DMS153 treated with DMSO at 0.1 percent for 48 hours (cell line): ENCODE results near the gene CHCHD4.
"Not testable (repeated sequence)": the region's sequence is repeated elsewhere in the genome, so short reads cannot be mapped to it uniquely, and the experiment has no call there.

Source experiments
- DNase-seq: peaks from one replicate; lab custom pipeline; 2025; ENCODE audit not compliant: unreplicated experiment; lab: John Stamatoyannopoulos, UW

CHCHD4 gene

DNA sequence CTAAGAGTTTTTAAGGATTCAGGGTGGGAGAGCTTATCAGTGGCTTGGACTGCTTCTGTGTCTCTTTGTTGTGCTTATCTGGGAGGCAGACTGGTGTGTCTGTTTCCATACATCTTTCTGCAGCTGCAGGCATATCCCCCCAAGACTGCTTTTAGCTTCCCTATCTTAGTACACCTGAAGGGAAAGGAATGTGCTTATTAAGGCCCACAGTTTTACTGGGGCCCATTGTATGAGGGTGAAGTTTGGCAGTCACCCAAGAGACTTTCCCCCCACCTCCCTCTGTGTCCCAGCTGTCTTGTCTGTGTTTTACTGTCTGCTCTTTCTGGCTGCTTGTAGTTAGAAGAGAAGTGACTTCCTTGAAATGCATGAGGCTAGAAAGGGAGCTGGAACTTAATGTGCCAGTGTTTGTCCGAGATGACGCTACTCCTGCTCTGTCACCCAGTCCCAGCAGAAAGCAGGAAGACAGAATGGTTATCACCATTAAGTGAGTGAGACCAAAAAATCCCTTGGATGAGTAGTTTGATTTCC lies 3.7 kb downstream of the CHCHD4 start:
- DNase-seq, result not testable (repeated sequence)

DNA sequence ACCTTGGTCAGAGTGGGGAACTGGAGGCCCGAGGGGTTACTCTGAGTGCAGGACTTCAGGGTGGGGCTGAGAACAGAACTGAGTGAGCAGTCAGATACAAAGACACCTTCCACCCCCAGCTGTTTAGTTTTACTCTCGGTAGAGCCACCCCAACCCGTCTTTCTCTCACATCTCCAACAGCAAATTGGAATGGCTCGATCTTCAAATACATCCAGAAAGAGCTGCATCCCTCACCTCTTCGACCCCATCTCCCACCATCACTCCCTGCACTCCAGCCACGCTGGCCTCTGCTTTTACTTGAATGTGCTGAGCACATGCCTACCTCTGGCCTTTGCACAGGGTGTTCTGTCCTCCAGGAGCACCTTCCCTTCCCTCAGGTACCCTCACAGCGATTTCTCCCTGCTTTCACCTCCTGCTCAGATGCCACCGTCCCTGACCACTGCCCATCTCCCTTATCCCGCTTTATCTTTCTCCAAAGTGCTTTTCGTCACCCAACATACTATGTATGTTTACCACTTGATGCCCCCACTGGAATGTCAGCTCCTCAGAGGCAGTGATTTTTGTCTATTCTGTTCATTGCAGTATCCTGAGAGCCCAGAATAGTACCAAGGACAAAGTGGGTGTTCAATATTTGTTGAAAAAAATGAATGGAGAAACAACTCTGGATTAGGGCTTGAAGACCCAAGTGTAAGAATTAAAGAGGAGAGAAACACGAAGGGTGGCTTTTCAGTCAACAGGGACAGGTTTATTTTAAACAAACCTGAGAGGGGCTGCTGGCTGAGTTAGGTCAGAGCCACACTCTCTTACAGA lies 4.4 kb downstream of the CHCHD4 start:
- no peak for DNase-seq

DNA sequence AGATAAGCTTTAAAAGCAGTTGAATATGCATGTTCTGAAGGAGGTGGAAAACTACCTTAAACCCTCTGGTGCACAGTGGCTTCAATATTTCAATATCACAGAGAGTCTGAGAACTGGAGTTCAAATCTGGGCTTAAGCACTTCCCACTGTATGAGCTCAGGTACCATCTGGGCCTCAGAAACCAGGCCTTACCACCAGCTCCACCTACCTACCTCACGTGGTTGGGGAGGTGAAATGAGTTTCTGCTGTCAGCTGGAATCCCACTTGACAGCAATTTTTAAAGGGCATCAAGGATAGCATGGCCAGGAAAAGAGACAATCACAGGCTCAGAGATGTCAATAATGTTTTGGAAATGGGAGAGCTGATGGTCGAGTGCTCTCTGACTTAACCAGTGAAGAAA lies 5.0 kb downstream of the CHCHD4 start:
- DNase-seq, result no peak

DNA sequence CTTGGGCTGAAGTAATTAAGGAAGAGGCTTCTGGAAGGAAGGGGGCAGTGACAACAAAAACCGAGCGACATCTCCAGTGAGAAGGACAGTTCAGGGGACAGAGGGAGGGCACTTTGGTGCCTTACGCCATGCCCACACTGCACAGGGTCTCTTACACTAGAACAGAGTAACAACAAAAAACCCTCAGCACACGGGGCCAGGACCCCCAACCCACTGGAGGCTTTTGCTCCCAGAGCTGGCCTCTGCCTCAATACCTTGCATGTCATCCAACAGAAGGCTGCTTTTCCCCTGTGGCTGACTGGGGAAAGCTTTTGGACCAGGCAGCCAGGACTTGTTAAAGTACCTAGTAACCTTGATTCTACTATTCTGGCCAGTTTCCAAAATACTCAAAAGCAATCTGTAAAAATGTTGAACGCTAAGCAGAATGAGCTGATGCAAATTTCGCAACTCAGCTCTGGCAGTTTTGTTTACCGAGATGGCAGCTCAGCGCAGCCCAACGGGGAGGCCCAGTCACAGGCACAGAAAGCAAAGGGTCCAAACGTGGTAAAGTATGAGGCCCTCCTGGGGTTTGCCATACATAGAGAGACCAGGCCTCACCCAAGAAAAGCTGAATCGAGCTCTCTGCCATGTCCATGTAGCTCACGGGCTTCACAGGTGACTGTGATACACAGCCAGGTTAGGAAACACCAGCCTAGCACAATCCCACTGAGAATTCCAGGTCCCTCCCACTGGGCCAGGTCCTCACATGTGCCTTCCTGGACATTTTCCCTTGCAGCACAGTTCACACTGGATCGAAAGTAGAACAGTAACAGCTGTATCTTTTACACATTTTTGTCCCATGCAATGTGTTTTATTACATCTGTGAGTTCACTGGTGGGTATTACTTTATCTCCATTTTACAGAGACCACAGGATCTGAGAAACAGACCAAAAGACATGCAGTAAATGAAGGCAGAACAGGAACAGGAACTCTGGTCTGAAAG lies 6.0 kb downstream of the CHCHD4 start:
- DNase-seq, result no peak

DNA sequence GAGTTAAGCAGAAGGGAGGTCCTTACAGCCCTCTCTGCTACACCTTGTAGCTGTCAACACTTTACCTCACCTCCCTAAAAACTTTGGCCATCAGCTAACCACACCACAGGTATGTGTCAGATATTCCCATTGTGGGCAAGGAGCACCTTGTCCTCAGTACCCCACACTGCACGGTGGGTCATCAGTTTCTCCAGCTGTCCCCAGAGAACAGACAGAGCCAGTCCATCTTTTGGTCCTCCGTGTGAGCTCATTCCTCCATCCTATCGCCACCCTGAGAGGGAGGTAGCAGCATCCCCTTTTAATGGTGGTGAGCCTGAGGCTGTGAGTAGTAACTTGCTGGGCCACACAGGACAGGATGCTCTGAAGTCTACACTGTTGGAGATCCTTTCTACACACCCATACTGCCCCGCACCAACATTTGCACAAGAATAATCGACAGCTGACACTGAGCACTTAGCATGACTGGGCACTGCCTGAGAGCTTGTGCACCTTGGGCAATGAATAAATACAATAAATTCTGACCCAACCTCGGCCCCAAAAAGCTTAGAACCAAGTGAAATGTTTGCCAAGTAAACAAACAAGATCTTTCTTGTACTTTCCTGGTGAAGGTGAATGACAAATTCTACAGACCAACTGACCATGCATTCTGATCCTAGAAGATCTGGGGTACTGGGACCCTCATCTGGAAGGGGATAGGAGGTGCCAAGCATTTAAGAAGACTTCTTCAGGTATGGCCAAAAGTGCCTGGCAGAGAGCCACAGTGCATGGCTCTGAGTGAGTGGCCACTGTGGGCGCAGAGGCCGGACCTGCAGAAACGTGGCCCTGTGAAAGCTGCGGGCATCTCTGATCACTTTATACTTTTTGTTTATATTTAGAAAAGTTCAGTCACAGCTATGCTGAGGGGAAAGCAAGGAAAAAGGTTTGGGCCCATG lies 6.9 kb downstream of the CHCHD4 start:
- no peak for DNase-seq

DNA sequence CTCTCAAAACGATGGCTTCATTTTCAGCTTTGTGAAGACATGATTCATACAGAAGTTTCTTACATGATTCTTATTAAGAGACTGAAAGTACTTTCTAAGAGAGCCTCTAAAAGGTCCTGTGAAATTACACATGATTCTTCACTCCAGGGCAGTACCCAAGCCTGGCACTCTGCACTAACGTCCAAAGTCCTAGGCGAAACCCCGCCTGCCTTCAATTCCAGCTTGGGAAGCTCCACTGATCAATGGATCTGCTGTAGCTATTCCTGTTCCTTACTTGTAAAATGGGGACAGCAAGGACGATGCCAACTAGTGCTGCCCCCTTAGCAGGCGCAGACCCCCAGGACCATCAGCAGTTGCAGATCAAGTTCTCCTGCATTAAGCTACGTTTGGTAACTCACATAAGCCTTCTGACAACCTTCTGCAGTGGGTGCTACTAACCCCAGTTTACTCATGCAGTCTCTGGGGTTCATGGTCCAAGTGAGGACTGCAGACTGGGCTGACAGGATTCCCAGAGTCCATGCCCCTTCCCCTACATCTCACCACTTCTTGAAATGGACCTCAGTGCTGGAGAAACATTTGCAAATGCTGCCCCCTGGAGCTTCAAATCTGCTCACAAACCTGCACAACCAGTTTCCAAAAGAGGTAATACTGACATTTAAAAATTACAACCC lies 10.6 kb downstream of the CHCHD4 start:
- no peak for DNase-seq

DNA sequence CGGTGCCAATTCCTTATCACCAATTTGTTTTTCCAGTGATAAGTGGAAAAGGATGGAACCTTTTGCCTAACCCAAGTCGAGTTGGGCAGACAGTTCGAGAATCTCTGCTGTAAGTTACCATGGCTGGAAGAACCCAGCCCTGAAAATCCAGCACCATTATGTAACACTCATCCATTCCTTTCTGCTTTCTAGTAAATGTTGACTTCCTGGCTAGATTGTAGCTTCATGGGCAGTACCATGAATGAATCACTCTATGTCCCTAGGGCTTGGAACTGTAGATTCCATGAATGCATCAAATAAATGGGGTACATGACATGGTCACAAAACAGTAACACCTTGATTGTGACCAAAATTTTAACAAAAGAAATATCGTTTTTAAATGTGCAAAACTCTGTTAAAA lies 14.0 kb downstream of the CHCHD4 start:
- DNase-seq, result no peak

DNA sequence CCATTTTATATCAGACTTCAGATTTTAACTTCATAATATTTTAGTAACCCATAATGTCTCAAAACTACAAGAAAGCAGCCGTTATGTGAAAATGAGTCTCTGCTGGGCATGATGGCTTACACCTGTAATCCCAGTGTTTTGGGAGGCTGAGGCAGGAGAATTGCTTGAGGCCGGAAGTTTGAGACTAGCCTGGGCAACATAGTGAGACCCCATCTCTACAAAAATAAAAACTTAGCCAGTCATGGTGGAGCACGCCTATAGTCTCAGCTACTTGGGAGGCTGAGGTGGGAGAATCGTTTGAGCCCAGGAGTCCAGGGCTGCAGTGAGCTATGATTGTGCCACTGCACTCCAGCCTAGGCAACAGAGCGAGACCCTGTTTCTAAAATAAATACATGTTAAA lies 14.8 kb downstream of the CHCHD4 start:
- not testable (repeated sequence) for DNase-seq

DNA sequence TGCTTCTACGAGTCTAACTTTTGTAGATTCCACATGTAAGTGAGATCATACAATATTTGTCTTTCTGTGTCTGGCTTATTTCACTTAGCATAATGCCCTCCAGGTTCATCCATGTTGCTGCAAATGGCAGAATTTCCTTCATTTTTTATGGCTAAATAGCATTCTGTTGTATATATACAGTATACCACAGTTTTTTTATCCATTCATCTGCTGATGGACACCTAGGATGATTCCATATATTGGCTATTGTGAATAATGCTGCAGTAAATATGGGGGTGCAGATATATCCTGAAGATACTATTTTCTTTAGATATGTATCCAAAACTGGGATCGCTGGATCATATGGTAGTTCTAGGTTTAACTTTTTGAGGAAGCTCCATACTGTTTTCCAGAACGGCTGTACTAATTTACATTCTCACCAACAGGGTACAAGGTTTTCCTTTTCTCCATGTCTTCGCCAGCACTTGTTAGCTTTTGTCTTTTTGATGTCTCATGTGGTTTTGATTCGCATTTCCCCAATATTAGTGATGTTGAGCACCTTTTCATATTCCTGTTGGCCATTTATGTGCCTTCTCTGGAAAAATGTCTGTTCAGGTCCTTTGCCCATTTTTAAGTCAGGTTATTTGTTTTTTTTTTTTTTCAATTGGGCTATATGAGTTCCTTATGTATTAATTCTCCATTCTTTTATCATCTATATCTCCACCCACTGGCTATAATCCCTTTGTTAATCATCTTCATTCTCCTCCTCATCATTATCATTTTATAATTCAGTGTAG lies 26.9 kb downstream of the CHCHD4 start:
- DNase-seq, result no peak

DNA sequence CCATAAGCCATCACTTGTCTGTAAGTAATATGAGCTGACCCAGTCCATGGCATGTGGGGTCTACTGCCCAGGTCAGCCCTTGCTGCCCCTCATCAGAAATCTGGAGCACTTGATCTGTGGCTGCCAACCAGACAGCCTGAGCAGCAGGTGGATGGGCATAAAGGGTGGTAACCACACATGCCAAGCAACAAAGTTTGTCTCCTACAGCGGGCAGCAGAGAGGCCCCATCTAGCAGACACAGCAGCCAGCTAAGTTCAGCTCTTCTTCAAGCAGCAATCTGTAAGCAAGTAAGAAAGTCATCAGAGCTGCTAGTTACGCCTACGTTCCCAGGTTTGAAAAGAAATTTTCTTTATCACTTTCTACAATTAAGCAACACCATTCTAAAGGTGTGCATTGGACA lies 27.9 kb downstream of the CHCHD4 start:
- no peak for DNase-seq

DNA sequence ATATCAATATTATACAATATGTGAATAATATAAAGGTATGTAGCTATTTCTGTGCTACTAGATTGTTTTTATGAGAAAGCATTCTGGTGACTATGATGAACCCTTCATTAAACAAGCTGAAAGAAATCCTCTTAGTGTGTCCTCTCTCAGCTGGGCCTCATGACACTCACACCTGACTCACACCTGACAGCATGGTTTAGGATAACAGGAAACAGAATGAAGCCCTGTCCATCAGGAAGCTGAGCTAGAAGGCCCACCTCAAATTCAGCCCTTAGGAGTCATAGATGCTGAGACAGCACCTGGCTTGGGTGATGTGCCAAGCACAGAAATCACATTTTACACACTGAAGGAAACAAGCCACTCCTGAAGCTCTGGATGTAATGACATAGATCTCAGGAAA lies 30.8 kb downstream of the CHCHD4 start:
- no peak for DNase-seq

DNA sequence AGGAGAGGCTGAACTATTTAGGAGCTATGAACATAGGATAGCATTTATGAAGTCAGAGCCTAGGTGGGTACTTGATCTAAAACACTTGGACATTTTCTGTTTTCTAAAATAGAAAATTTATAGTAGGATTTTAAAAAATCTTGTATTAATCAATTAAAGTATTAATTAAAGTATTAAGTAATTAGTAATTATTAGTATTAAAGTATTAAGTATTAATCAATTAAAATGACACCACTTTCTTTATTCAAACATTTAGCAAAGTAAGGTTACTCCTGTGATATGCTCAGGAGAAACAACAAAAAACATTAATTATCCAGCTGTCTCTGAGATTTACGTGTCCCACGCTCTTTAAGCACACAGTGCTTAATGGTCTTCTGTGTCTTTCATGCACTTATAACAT lies 32.2 kb downstream of the CHCHD4 start:
- DNase-seq, result no peak

DNA sequence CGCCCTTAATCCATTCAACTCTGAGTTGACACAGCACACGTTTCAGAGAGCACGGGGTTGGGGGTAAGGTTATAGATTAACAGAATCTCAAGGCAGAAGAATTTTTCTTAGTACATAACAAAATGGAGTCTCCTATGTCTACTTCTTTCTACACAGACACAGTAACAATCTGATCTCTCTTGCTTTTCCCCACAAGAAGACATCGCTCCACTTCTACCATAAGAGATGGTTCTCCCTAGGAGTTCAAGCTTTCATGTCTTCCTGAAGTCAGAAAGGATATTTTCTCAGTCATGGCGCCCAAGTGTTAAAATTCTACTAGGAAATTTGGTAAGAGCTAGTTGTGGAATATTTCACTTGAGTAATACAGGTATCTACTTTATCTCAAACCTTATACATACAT lies 32.7 kb downstream of the CHCHD4 start:
- DNase-seq, result not testable (repeated sequence)

DNA sequence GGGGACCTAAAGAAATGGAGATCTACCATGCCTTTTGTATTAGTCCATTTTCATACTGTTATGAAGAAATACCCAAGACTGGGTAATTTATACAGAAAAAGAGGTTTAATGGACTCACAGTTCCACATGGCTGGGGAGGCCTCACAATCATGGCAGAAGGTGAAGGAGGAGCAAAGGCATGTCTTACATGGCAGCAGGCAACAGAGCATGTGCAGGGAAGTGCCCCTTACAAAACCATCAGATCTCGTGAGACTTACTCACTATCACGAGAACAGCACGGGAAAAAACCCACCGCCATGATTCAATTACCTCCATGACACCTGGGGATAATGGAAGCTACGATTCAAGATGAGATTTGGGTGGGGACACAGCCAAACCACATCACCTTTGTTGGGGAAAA lies 37.2 kb downstream of the CHCHD4 start:
- not testable (repeated sequence) for DNase-seq

DNA sequence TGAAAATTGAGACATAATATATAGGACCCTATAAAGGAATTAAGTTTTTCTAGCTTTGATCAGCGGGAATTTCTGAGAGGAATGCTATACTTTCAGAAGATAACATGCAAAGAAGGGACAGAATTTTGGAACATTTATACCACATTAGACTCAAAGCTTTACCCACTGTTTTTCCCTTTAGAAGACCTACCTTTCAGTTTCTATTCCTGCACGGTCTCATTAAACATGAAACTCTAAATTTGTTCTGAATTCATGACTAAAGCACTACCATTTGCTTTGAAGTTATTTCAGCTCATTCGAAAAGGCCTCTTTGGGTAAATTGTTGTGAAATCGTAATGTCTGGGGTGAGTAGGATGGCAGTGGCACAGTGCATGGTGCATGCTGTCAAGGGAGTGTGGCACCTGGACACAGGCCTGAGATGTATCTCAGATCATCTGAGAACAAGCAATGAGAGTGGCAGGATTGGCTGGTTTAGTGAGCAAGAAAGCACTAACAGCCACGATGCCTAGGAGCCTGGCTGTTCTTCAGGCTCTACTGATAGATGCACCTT lies 42.5 kb downstream of the CHCHD4 start:
- DNase-seq, result no peak

DNA sequence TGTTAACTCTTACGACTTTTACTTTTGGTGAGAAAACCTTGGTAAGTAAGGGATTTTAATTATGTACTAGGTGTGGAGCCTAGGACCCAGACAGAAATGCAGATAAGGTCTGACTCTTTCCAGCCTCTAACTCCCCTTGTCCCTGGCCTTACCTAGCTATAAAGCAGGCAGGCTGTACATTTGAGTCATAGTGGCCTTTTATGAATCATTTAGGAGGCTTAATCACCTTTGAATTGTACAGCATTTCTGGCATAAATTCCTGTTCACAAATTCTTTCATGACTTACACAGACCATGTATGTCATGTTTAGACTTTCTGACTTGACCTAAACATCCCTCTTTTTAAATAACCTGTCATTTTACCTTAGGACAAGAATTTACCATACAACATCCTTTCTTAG lies 47.4 kb downstream of the CHCHD4 start:
- DNase-seq, result no peak

DNA sequence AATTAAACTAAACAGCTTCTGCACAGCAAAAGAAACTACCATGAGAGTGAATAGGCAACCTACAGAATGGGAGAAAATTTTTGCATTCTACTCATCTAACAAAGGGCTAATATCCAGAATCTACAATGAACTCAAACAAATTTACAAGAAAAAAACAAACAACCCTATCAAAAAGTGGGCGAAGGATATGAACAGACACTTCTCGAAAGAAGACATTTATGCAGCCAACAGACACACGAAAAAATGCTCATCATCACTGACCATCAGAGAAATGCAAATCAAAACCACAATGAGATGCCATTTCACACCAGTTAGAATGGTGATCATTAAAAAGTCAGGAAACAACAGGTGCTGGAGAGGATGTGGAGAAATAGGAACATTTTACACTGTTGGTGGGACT lies 49.4 kb downstream of the CHCHD4 start:
- not testable (repeated sequence) for DNase-seq

DNA sequence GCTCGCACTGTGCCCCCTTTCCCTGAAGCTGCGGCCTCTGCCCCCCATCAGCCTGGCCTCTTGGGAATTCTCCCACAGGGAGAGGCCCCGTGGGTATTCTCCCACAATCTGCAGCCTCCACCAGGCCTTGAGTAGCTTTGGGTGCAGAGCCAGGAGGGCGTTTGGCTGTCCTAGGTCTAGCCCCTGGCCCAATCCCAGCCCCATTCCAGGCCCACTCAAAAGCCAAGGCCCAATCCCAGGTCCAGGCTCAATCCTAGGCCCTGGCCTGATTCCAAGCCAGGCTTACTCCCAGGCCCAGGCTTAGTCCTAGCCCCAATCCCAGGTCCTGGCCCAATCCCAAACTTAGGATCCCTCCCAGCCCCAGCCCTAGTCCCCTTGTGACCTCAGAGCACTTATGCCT lies 59.8 kb downstream of the CHCHD4 start:
- no peak for DNase-seq

DNA sequence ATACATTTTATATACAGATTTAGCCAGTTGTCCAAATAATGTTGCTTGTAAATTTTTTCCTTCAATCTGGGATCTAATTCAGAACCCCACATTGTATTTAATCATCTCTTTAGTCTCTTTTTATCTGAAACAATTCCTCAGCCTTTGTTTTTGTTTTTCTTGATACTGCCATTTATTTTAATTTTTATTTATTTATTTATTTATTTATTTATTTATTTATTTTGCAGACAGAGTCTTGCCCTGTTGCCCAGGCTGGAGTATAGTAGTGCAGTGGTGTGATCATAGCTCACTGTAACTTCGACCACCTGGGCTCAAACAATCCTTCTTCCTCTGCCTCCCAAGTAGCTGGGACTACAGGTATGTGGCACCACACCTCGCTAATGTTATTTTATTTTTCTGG lies 61.5 kb downstream of the CHCHD4 start:
- DNase-seq, result no peak
